MM.1S (cell line): ENCODE results near the gene CLEC18B.

ENCODE experiments used
- DNase-seq: peaks from one replicate; pipeline ENCODE4 v3.0.0-alpha.2; 2015
- H2AFZ ChIP-seq: fragments of 300-600 bp; sonication (generic); 2 replicates; pipeline ENCODE4 v1.6.0; 2016; ENCODE audit warnings: antibody characterized with exemption, low read length
- H3F3A ChIP-seq: fragments of 300-600 bp; sonication (generic); 2 replicates; pipeline ENCODE4 v1.6.1; 2016; ENCODE audit warnings: mild to moderate bottlenecking, antibody characterized with exemption, low read length, moderate library complexity, mixed read lengths; ENCODE audit not compliant: insufficient read depth
- H3K27ac ChIP-seq: fragments of 300-600 bp; sonication (generic); 2 replicates; pipeline ENCODE4 v1.5.1; 2016; ENCODE audit warnings: mild to moderate bottlenecking, low read length
- H3K27me3 ChIP-seq: fragments of 300-600 bp; sonication (generic); replicated peaks from 2 replicates; pipeline ENCODE4 v1.6.0; 2016; ENCODE audit warnings: low read length; ENCODE audit not compliant: insufficient read depth
- H3K36me3 ChIP-seq: fragments of 300-600 bp; sonication (generic); replicated peaks from 2 replicates; pipeline ENCODE4 v1.6.1; 2016; ENCODE audit warnings: mild to moderate bottlenecking, low read length, mixed read lengths; ENCODE audit not compliant: insufficient read depth
- H3K4me1 ChIP-seq: fragments of 300-600 bp; sonication (generic); 2 replicates; pipeline ENCODE4 v1.6.1; 2016; ENCODE audit warnings: low read length, mixed read lengths
- H3K4me2 ChIP-seq: fragments of 300-600 bp; sonication (generic); 2 replicates; pipeline ENCODE4 v1.6.0; 2016; ENCODE audit warnings: low read depth, low read length
- H3K4me3 ChIP-seq: fragments of 300-600 bp; sonication (generic); 2 replicates; pipeline ENCODE4 v1.5.1; 2016; ENCODE audit warnings: low read length, mixed read lengths
- H3K79me2 ChIP-seq: fragments of 300-600 bp; sonication (generic); 2 replicates; pipeline ENCODE4 v1.6.1; 2016; ENCODE audit warnings: mixed run types, low read length, mixed read lengths
- H3K9ac ChIP-seq: fragments of 300-600 bp; sonication (generic); 2 replicates; pipeline ENCODE4 v1.6.1; 2016; ENCODE audit warnings: low read length, mixed read lengths
- H3K9me2 ChIP-seq: fragments of 300-600 bp; sonication (generic); replicated peaks from 2 replicates; pipeline ENCODE4 v1.6.1; 2016; ENCODE audit warnings: mild to moderate bottlenecking, low read length, mixed read lengths; ENCODE audit not compliant: insufficient read depth
- H3K9me3 ChIP-seq: fragments of 300-600 bp; sonication (generic); replicated peaks from 2 replicates; pipeline ENCODE4 v1.6.1; 2016; ENCODE audit warnings: mild to moderate bottlenecking, low read length, mixed read lengths; ENCODE audit not compliant: insufficient read depth
- H4K20me1 ChIP-seq: fragments of 300-600 bp; sonication (generic); 2 replicates; pipeline ENCODE4 v1.6.1; 2016; ENCODE audit warnings: mild to moderate bottlenecking, low read length, moderate library complexity, mixed read lengths; ENCODE audit not compliant: insufficient read depth
- EZH2 ChIP-seq: fragments of 300-600 bp; sonication (generic); optimal IDR thresholded peaks from 2 replicates; pipeline ENCODE3; 2017; ENCODE audit warnings: low read depth, mild to moderate bottlenecking, antibody characterized with exemption, low read length, mixed read lengths
- EZH2phosphoT487 ChIP-seq: fragments of 300-600 bp; sonication (generic); IDR thresholded peaks from 2 replicates; pipeline ENCODE4 v1.6.1; 2018; ENCODE audit warnings: antibody characterized with exemption, low read length
- TF ChIP-seq, protein P1 (sequence below): fragments of 300-600 bp; sonication (generic); IDR thresholded peaks from 2 replicates; pipeline ENCODE4 v1.5.1; 2016; ENCODE audit warnings: antibody characterized with exemption, low read length, mixed read lengths

Gene CLEC18B

DNA sequence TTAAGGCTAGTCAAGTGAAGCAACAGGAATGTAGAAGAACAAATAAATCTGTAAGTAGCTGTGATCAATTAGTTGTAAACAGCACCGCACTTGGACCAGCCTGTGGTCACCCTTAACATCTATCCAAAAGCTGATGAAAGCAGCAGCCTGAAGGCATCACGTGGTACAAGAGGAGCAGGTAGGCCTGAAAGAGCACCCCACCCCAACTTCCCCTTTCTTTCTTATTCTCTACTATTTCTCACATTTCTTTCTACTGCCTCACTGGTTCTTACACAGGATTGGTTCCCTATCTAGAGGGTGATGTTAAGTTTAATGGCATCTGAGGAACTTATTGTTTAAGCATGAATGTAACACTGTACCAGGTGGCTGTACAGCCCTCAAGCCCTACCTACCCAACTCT, 42.6 kb upstream of the CLEC18B start:
- Histone ChIP-seq H3K79me2 (no peaks in the 10 kb centered on the region), H4K20me1 (no peaks in the 10 kb centered on the region), H2AFZ (no peak overlapping the region), H3K9me2 (no peaks in the 10 kb centered on the region), H3K4me1 (peaks cover 11% of the 10 kb centered on the region), H3K36me3 (no peaks in the 10 kb centered on the region), H3K9me3 (no peaks in the 10 kb centered on the region), H3K9ac (no peak overlapping the region), H3K4me2 (no peak overlapping the region), H3F3A (0 out of 2 replicates have a peak, but pooled peaks cover 1% of the 10 kb centered on the region), H3K27ac (no peak overlapping the region), H3K27me3 (no peaks in the 10 kb centered on the region), H3K4me3 (no peak overlapping the region)
- TF ChIP-seq, protein P1, sequence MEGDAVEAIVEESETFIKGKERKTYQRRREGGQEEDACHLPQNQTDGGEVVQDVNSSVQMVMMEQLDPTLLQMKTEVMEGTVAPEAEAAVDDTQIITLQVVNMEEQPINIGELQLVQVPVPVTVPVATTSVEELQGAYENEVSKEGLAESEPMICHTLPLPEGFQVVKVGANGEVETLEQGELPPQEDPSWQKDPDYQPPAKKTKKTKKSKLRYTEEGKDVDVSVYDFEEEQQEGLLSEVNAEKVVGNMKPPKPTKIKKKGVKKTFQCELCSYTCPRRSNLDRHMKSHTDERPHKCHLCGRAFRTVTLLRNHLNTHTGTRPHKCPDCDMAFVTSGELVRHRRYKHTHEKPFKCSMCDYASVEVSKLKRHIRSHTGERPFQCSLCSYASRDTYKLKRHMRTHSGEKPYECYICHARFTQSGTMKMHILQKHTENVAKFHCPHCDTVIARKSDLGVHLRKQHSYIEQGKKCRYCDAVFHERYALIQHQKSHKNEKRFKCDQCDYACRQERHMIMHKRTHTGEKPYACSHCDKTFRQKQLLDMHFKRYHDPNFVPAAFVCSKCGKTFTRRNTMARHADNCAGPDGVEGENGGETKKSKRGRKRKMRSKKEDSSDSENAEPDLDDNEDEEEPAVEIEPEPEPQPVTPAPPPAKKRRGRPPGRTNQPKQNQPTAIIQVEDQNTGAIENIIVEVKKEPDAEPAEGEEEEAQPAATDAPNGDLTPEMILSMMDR: no peak
- TF ChIP-seq EZH2 (no peak), EZH2phosphoT487 (no peak)
- no peak for DNase-seq

DNA sequence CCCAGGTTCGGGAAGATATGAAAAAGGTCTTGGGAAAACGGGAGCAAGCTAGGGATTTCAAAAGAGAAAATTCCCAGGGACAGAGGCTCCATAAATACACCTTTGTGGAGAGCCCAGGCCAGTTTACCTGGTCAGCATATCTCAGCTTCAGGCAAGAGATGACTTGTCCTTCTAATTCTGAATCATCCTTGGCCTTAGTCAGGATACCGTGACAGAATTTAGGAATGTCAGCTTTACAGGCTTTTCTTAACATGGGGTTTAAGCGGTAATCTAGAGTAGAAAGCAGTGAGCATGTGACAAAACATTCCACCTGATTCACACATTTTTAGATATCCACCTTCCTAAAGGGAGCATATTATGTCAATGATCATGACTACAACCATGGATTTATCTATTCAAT, 41.1 kb upstream of the CLEC18B start:
- Histone ChIP-seq H3K79me2 (no peaks in the 10 kb centered on the region), H2AFZ (no peak overlapping the region), H4K20me1 (no peaks in the 10 kb centered on the region), H3F3A (no peaks in the 10 kb centered on the region), H3K9ac (no peak overlapping the region), H3K27me3 (no peaks in the 10 kb centered on the region), H3K9me2 (no peaks in the 10 kb centered on the region), H3K4me1 (peaks cover 4% of the 10 kb centered on the region), H3K4me3 (no peak overlapping the region), H3K36me3 (no peaks in the 10 kb centered on the region), H3K27ac (no peak overlapping the region), H3K9me3 (no peaks in the 10 kb centered on the region), H3K4me2 (no peak overlapping the region)
- DNase-seq: no peak
- TF ChIP-seq EZH2phosphoT487: no peak
- TF ChIP-seq, protein P1: no peak
- TF ChIP-seq EZH2: no peak

DNA sequence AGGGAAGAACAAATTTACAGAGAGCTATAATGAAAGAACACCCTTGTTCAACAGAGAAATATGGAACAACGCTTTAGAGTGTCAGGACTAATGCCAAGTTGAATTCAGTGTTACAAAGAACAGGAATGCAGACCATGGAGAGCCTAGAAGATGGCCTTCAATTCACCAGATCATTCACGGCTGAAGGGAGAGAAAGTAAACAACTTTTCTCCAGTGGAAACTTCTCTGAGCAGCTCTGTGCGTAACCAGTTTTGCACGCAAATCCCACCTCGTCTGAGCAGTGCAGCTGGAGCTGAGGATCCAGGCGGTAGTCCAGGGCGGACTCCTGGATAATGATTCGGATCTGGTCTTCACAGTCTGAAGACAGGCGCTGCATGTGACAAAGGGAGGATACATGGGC, 40.5 kb upstream of the CLEC18B start:
- Histone ChIP-seq H3K9me3 (no peaks in the 10 kb centered on the region), H3K36me3 (no peaks in the 10 kb centered on the region), H2AFZ (no peak overlapping the region), H3K4me2 (no peak overlapping the region), H3F3A (no peaks in the 10 kb centered on the region), H3K9me2 (no peaks in the 10 kb centered on the region), H3K27me3 (no peaks in the 10 kb centered on the region), H3K4me1 (no peaks in the 10 kb centered on the region), H3K4me3 (no peak overlapping the region), H3K9ac (no peak overlapping the region), H4K20me1 (no peaks in the 10 kb centered on the region), H3K27ac (no peak overlapping the region), H3K79me2 (no peaks in the 10 kb centered on the region)
- no peak for TF ChIP-seq EZH2
- TF ChIP-seq, protein P1: no peak
- TF ChIP-seq EZH2phosphoT487: no peak
- no peak for DNase-seq
